GM18526 (cell line): ENCODE results near the gene SH2D2A.

ENCODE experiments used
- POLR2A ChIP-seq: IDR thresholded peaks from 3 replicates; pipeline ENCODE4 v1.6.1; 2011; ENCODE audit not compliant: insufficient read length; ENCODE audit errors: extremely low read depth

SH2D2A gene

DNA sequence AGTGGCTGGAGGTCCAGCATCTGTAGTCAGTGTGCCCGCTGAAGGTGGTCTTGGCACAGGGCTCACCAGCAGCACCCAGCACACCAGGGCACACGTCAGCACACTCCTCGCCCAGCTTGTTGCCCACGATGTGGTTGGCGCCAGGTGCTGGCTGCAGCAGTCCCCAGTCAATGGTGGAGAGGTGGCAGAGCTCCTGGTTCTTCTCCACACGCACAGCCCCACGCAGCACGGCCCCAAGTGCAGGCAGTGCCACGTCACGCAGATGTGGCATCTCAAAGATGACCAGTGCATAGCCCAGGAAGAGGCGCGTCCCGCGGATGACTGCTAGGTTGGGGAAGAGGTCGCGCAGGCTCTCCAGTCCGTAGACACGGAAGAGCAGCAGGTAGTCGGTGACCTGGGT, 37.1 kb upstream of the SH2D2A start:
- no peak for TF ChIP-seq POLR2A

DNA sequence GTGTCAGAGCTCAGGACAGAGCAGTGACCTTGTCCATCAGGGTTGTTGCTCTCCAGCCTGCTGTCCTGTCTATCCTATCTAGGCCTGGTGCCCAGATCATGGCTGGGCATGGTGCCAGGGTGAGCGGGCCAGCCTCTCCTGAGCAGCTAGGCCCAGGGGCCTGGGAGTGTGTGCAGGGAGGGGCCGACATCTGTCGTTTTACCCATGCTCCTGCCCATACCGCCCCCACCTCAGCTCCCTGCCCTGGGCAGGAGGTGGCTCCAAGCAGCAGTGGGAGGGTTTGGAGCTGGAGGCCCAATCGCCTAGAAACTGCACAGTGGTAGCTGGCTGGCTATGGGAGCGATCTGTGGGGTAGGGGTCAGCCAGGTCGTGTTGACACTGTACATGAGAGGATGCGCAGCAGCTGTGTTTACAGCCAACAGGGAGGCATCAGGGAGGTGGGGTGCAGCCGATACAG, 35.8 kb upstream of the SH2D2A start:
- no peak for TF ChIP-seq POLR2A

DNA sequence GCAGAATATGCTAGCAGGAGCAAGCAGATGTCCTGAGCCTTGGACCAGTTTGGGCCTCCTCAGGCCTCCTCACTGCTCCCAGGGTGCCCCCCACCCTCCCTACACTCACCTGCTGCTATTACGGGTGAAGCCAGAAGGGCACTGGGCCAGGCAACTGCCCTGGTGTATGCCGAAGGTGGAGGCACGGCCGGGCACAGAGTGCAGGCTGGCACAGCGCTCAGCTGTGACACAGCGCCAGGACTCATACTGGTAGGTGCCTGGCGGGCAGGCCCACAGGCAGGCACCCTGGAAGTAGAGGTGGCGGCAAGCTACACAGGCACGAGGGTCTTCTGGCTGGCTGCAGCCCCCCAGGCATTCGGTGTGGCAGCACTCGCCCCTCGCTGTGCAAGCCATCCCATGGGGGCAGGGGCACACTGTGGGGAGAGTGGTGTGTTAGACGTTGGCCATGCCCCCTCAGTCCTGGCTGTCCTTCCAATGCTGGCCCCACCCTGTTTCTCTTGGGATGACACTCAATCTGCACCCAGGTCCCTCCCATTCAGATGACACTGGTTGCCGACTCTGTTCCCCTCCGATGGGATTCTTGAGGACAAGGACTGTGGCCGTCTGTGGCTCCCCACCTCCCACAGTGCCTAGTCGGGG, 35.2 kb upstream of the SH2D2A start:
- no peak for TF ChIP-seq POLR2A

DNA sequence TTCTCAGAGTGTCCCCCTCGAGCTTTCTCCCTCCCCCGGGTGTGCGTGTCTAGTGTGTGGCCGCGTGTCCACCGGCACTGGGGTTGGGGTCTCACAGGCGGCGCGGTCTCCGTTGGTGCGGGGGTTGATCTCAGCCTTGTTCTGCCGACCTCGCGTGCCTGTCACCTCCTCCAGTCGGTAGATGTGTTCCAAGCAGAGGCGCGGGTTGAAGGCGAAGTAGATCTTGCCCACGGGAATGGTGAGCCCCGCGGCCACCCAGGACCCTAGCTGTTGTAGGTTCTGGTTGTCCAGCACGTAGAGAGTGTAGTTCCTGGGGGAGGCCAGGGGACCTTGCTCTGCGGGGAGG, 32.5 kb upstream of the SH2D2A start:
- TF ChIP-seq POLR2A: no peak

DNA sequence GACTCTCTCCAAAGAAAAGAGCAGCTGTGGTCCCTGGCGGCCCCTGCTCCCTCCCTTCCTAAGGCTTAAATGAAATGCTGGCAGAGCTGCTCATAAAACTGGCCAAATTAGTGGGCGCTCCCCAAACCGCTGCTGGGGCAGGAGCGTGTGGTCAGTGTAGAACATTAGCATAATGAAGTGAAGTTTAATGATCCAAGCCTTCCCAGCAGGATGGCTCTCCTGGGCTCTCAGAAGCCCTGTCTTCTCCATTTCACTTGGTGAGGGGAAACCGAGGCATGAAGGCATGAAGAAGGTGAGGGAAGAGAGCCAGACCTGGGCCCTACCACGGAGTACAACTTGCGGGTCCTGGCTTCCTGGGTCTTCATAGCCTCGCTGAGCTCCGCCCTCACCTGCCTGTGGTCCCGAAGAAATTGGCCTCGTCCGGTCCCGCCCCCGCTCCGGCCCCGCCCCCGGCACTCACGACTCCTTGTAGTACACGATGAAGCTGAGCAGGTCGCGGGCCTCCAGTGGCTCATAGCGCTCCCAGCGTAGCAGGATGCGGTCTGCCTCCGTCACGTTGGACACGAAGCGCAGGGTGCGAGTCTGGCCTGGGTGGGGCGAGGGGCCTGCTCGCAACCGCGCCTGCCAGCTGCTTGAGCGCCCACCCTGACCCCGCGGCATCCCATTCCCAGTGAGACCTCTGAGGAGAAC, 32.0 kb upstream of the SH2D2A start:
- no peak for TF ChIP-seq POLR2A

DNA sequence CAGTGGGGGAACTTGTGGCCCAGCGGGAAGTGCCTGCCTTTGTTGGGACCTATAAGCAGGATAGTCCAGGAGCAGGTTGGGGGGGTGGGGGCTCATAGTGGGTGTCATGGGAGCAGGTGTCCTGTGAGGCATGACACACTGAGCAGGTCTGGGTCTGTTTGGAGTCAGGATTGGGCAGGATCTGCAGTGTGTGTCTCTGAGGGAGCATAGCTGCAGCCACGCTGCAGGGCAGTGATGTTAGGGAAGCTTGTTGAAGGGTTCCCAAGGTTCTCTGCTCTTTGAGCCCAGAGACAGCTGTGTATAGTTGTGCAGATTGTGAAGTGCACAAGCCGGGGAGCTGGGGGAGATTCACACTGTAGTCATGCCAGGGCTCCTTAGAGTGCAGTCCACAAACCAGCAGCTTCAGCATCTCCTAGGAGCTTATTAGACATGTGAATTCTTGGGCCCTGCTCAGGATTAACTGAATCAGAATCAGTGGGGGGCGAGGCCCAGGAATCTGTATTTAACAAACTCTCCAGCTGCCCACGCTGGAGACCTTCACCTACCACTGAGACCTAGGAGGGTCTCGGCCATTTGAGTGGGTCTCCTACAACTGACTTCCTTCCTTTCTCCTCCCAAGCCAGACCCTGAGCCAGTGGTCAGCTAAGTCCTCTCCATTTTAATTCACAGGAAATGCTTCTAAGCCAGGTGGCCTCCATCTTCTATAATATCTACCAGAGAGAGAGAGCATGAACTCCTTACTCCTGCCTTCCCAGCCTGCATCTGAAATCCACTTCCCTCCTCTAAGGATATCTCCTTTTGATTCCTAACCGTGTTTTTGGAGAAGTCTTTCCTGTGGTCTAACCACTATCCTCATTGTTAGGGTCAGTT, 31.2 kb upstream of the SH2D2A start:
- TF ChIP-seq POLR2A: no peak

DNA sequence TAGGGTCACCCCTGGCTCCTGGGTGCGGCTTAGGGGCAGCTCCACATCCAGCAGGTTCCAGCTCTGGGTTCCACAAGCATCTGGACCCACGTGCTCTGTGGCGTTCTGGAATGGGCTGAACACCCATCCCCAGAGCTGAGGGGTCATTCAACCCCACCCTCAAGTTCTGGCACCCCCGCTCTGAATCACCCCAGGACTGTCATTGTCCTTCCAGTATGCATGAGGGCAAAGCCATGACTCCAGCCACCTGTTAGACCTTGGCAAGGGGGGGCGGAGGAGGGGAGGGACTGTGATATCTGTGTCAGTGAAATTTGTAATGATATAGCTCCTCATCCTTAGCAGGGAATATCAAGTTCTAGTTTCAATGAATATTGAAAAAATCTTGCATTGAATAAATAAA, 30.0 kb upstream of the SH2D2A start:
- TF ChIP-seq POLR2A: no peak

DNA sequence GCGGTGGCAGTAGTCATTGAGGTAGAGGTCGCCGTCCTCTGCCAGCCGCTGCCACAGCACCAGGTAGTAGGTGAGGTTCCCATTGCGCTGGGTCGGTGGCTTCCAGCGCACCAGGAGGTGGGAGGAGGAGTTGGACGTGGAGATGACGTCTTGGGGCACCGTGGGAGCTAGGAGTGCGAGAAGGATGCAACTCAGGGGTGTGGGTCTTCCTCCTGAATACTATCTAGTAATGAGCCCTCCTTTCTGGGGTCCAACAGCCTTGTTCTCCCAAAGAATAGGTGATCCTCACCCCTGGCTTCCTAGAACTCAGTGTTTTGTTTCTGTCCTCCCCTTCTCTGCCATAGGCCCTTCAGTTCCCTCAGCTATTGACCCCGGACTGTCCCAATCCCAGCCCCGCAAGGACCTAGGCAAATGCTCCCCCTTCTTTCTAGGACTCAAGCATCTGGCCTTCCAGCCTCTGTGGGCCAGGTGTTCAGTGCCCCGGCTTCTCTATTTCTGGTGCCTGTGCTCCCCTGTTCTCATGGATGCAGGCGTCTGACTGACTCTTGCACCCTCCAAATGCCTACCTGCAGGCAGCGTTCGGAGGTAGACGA, 29.4 kb upstream of the SH2D2A start:
- no peak for TF ChIP-seq POLR2A

DNA sequence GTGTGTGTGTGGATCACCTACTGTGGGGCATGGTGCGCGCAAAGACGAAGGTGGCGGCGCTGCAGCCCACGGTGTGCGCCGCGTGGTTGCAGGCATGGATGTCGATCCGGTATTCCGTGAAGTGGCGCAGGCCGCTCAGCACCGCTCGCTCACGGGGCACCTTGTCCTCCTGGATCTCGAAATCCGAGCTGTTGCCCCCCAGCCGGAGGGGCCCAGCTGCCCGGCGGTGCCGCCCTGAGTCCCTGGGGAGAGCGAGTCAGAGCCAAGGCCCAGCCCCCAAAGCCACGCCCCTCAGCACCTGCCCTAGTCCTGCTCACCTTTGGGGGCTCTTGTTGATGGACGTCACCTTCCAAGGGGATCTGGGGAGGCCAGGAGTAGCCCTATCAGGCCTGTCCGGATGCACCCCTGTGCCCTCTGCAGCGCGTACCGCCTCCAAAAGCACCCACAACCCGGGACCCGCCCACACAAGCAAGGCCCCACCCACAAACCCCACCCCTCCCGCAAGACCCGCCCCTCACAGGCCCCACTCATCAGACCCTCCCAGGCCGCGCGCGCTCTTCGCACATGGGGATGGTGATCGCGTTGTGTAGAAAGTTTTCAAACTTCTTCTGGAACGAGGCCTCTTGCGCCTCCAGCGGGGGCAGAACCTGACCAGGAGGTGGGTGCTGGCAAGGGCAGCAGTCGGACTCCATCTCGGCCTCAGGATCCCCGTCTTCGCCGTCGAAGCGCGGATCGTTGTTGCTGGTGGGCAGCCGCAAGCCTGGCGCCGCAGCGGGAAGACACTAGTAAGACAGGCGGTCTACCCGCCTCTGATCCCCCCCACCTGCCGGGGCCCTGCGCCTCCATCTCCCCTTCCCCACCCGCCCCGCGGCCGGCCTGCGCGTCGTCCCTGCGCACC, 28.7 kb upstream of the SH2D2A start:
- TF ChIP-seq POLR2A: no peak

DNA sequence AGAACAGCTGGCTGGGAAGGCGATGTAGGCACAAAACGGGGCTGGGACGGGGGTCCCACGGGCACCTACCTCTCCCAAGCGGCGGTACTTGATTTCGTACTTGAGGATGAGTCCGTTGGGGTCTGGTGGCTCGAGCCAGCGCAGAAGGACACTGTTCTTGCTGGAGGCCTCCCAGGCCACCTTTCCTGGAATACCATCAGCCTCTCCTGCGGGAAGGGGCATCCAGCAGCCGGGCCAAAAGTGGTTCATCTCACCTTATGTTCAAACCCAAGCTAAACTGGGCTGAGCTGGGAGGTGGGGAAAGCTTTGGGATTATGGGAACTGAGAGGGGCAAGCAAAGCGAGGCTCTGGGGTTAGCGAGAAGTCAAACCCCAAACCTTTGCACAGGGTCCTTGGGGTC, 28.0 kb upstream of the SH2D2A start:
- TF ChIP-seq POLR2A: no peak

DNA sequence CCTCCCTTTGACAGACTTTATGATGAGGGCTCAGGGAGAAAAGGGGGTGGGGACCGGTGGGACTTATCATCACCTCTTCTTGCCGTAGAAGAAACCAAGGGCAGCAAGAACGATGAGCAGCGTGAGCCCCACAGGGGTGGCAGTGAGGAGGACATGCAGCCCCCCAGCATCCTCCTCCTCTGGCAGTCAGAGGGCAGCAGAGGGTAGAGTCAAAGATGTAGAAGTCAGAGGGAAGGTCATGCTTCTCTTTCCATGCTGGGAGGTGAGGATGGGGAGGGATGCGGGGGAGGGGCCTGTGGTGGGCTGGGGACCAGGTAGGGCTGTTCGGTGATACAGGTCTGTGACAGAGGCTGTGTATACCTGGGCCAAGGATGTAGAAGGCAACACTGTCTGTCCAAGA, 27.5 kb upstream of the SH2D2A start:
- TF ChIP-seq POLR2A: no peak

DNA sequence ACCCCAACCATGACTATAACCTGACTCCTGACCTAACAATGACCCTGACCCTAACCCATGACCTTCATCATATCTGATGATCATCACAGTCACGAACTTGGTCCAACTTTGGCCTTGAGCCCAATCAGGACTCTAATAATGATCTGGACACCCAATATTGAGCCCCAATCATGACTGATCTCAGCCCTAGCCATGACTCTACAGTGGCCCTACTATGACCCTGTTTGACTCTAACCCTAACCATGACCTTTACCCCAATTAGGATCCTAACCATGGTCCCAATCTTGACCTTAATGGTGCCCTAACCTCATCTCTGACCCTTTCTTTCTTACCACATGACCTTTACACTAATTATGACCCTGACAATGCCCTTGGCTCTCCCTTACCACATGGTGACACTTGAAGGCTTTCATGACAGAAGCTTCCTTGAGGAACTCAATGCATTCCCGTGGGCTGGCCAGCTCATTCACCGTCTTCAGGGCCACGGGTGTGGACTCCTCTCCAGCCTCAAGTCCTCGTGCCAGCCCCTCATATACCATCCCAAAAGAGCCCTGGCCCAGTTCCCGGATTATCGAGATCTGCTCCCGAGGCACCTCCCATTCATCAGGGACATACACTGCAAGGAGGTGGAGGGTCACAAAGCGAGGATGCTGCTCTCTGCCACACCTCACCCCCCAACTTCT, 26.1 kb upstream of the SH2D2A start:
- TF ChIP-seq POLR2A: no peak

DNA sequence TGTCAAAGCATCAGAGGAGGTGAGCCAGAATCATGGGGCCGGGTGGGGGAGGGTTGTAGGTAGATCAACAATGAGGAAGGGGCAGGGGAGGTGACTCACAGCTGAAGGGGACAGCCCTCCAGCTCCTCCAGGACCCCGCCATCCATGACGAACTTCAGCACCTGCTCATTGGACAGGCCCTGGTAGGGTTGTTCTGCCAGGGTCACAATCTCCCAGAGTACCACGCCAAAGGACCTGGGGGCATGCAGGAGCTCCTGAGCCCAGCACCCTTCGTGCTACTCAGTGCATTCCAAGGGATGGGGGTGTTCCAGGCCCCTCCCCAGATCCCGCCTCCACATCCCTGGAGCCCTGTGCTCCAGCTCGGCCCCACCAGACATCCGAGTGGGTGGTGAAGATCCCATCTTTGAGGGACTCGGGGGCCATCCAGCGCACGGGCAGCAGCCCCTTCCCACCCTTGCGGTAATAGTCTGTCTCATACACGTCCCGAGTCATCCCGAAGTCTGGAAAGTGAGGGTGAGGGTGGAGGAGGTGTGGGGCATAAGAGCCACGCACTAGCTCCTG, 24.7 kb upstream of the SH2D2A start:
- TF ChIP-seq POLR2A: no peak

DNA sequence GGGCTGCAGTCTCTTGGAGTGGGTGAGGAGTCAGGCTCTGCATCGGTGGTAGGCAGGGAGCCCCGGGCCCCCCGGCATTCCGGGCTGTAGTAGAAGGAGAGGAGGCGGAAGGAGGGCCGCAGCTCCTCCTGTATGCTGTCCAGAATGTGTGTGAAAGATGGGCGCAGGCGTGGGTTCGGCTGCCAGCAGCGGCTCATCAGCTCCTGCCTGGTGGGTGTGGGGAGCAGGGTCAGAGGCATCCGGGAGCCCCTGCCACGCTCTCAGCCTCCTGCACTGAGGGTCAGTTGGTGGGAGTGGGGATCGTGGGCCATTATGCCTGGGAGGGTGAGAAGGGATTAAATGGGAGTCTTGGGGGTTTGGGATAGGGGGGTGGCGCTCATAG, 24.2 kb upstream of the SH2D2A start:
- TF ChIP-seq POLR2A: no peak
